GM13977 (cell line): ENCODE measurements around the gene CTNND2.

Source experiments
- DNase-seq: peaks from one replicate; pipeline ENCODE4 v3.0.0; 2012; ENCODE audit warnings: low spot score
- CTCF ChIP-seq: IDR thresholded peaks from 2 replicates; pipeline ENCODE4 v1.5.1; 2012; ENCODE audit warnings: mild to moderate bottlenecking, control low read depth; ENCODE audit not compliant: insufficient read depth; ENCODE audit errors: extremely low read depth, missing control alignments
- in situ Hi-C: fragments of 300-500 bp; cut with MboI; formaldehyde crosslinking; loops from one replicate; pipeline ENCODE4 v1.12.0; 2022; ENCODE audit warnings: low sequenced_read_pairs, low pct_unique_long_range_greater_than_20kb, mixed read lengths, inconsistent platforms; ENCODE audit not compliant: unreplicated experiment

CTNND2 gene

GRCh38 chr5:11224436-11225187 is 679.6 kb downstream of the CTNND2 start:
- no peak for DNase-seq
- TF ChIP-seq CTCF: no peak
- in situ Hi-C loops: no loop called here

GRCh38 chr5:11222169-11222568 is 682.1 kb downstream of the CTNND2 start:
- no peak for TF ChIP-seq CTCF
- no peak for DNase-seq
- in situ Hi-C loops: no loop called here

GRCh38 chr5:11214864-11215644 is 689.2 kb downstream of the CTNND2 start:
- in situ Hi-C loops: no loop called here
- no peak for DNase-seq
- no peak for TF ChIP-seq CTCF

GRCh38 chr5:11212706-11213105 is 691.5 kb downstream of the CTNND2 start:
- in situ Hi-C loops: no loop called here
- no peak for DNase-seq
- no peak for TF ChIP-seq CTCF

GRCh38 chr5:11197726-11198125 is 706.5 kb downstream of the CTNND2 start:
- no peak for TF ChIP-seq CTCF
- no peak for DNase-seq
- in situ Hi-C loops: no loop called here

GRCh38 chr5:11191673-11192072 is 712.6 kb downstream of the CTNND2 start:
- TF ChIP-seq CTCF: no peak
- in situ Hi-C loops: no loop called here
- no peak for DNase-seq
